LoVo (cell line): ENCODE results near the gene GDPGP1.
A peak's percentile ranks its signal among the peaks of the same experiment; 100 is the strongest.
"Not testable (repeated sequence)": the region's sequence is repeated elsewhere in the genome, so short reads cannot be mapped to it uniquely, and the experiment has no call there.

Source experiments
- DNase-seq: peaks from one replicate; pipeline ENCODE4 v3.0.0-alpha.2; 2016; ENCODE audit warnings: low spot score

The GDPGP1 gene

DNA sequence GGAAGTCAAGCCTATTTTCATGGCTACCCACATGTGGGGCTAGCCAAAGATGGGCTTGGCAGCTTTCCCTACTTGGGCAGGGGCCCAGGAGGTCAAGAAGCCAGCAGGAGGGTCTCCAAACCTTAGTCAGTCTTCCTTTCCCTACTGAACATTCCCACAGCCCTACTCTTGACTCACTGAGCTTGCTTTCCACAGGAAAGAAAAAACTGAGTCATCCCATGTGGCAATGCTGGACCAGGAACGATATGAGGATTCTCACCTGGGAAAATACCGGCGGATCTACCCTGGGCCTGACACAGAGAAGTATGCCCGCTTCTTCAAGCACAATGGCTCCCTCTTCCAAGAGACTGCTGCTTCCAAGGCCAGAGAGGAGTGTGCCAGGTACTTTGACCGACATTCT lies 27.8 kb downstream of the GDPGP1 start:
- no peak for DNase-seq

DNA sequence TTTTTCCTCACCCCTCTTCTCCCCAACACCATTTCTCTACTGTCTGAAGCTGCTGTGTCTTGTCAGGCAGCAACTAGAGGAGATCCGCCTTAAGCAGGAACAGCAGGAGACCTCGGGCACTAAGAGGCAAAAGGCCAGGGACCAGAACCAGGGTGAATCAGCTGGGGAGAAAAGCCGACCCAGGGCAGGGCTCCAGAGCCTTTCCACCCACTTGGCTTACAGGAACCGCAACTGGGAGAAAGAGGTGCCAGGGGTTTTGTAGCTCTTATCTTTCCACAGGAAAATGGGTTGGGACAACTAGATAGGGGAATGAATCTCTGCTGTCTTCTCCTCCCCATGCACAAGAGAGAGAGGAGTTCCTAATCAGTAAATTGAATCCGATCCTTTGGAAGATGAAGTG lies 28.4 kb downstream of the GDPGP1 start:
- DNase-seq: no peak

DNA sequence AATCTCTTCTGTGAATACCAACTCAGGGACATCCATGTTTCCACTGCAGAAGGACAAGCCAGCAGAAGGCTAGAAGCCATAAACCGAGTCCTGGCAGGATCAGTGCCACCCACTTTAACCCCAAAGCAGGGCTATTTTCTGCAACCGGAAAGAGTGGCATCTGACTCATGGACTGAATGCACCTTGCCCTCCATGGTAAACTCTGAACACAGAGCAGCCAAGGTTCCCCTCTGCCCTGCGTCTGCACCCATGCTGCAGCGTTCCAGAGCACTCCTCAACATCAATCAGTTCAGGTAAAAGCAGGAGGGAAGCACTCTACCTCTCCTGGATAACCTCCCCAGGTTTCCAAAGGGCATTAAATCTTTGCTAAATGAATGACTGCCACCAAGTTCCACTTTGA lies 30.7 kb downstream of the GDPGP1 start:
- peak; percentile 77 for DNase-seq

DNA sequence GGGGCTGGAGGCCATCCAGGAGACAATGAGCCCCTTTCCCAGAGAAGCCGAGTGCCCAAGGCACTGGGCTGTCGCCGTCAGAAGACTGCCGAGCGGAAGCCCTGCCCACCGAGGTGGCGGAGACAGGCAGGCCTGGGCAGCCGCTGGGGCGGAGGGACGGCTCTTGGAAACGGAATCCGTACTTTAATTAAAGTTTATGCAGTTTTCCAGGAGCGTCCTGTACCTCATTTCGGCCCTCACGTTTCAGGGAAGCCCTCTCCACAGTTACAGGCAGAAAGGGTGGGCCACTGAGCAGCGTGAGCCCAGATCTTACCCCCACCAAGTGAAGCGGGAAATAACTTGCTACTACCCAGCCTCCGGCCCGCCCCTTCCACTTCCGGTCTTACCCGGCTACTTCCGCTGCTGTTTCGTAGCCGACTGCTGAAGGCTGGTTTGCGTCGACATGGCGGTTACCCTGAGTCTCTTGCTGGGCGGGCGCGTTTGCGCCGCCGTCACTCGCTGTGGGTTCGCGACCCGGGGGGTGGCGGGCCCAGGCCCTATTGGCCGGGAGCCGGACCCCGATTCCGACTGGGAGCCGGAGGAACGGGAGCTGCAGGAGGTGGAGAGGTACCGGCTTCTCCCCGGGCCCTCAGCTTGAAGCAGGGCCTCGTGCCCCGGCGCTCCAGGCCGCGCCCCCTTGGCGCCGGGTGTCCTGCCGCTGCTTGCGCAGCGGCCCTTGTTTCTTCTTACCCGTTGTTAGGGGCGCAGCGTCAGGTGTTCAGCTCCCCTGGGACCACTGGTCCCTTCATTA lies 31.5 kb downstream of the GDPGP1 start, which contains the start of gene NGRN:
NGRN (plus strand) TSS at position 402 of the 790 bp plus-strand sequence; CDS start at position 443, 41 bp downstream.
- DNase-seq: peak; percentile 92

DNA sequence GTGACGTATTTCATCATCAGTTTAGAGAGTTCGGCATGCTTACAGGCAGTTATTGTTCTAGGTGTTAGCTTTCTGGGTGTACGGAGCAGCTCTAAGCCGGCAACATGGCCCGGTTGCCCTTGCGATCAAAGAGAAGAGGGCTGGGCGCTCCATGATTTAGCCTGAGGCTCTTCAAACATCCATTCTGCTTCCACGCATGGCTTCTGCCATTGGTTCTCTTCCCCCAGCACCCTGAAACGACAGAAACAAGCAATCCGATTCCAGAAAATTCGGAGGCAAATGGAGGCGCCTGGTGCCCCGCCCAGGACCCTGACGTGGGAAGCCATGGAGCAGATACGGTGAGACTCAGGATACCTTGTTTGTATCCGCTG lies 32.0 kb downstream of the GDPGP1 start:
- peak; percentile 35 for DNase-seq

DNA sequence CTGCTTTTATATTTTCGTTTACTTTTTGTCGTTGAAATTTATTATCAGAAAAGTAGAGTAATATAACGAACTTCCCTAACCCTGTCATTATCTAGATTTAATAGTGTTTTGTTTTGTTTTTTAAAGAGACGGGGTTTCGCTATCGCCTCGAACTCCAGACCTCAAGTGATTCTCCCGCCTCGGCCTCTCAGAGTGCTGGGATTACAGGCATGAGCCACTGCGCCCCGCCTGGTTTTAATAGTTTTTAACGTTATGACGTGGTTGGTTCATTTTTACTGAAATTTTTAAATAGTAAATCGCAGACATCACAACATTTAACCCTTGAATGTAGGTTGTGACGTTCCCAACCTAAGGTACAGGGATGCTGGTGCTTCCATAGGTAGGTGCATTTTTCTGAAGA lies 32.5 kb downstream of the GDPGP1 start:
- DNase-seq: no peak

DNA sequence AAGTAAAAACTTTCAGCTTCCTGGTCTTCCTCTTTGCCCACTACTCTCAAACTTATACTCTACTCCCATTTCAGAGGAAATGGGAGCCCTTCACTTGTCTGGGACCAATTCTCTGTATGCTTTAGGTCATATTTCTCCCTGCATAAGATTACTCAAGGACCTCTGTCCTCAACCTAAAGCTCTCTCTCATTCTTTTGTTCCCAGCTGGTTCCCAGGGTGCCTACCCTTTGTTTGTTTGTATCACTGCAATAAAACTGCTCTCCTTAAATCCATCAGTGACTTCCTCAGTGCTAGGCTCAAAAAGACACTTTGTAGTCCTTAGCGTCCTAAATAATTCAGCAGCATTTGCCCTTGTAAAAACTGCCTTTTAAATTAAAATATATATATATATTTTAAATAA lies 34.4 kb downstream of the GDPGP1 start:
- DNase-seq: no peak

DNA sequence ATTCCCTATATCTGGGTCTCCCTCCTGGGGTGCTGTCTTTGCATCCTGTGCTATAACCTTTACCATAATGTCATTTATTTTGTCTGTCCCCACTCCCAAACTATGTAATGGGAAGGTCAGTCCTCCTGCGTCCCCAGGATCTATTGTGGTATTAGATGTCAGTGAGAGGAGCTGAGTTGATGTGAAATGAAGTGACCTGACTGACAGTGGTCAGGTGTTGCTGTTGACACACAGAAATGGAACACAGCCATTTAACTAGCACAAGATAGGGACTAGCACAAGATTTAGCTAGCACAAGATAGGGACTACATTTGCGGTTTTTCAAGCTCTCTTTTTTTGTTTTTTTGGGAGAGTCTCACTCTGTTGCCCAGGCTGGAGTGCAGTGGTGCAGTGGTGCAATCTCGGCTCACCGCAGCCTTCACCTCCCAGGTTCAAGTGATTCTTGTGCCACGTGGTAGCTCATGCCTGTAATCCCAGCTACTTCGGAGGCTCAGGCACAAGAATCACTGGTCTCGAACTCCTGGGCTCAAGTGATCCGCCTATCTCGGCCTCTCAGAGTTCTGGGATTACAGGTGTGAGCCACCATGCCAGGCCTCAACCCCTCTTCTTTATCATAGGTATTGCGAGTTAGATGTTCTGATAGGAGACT lies 36.6 kb downstream of the GDPGP1 start:
- no peak for DNase-seq

DNA sequence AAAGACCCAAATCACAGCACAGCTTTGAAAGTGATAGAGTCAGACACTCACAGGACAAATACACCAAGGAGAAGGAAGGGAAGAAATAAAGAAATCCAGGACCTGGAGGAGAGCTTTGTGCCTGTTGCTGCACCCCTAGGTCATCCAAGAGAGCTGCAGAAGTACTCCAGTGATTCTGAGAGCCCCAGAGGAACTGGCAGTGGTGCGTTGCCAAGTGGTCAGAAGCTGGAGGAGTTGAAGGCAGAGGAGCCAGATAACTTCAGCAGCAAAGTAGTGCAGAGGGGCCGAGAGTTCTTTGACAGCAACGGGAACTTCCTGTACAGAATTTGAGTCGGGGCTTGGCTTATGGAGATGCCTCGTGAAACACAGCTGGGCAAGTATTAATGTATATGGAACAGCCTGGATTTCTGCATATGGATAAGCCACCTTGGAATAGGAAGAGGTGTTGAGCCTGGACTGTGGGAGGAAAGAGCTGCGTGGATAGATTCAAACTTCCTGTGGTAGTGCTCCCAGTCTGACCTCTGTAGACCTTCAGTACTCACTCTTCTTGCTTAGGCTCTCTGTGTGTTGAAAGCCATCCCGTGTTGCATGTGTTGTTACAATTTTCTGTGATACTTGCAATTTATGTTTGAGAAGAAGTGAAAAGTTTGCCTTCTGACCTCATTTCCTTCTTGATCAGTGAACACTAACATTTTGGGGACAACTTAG lies 37.6 kb downstream of the GDPGP1 start:
- no peak for DNase-seq

DNA sequence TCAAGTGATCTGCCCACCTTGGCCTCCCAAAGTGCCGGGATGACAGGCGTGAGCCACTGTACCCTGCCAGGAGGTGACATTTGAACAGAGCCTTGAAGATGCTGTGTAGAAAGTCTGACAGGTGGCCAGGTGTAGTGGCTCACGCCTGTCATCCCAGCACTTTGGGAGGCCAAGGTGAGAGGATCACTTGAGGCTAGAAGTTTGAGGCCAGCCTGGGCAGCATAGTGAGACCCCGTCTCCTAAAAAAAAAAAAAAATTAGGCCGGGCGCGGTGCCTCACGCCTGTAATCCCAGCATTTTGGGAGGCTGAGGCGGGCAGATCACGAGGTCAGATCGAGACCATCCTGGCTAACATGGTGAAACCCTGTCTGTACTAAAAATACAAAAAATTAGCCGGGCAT lies 44.5 kb downstream of the GDPGP1 start:
- not testable (repeated sequence) for DNase-seq

DNA sequence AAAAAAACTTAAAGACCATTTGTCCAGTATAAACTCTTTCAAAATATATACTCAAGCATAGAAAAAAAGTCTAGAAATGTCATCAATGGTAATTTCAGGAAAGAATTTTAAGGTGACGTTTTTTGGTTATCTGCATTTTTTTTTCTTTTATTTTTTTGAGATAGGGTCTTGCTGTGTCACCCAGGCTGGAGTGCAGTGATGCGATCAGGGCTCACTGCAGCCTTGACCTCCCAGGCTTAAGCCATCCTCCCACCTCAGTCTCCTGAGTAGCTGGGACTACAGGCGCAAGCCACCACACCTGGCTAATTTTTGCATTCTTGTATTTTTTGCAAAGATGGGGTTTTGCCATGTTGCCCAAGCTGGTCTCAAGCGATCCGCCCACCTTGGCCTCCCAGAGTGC lies 46.7 kb downstream of the GDPGP1 start:
- DNase-seq: not testable (repeated sequence)

DNA sequence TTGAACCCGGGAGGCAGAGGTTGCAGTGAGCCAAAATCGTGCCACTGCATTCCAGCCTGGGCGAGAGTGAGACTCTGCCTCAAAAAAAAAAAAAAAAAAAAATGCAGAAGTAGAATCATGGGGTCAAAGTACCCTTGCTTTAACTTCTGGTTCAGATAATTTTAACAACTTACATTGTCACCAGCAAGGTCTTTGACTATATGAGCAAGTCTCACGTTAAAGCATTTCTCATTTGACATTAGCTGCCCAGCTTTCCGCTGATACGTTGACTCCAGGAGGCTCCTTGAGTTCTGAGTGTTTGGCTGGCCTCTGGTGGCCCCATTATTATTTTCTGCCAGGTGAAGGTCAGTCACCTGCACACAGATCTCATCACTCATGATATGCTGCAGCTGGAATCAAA lies 47.6 kb downstream of the GDPGP1 start:
- DNase-seq: not testable (repeated sequence)

DNA sequence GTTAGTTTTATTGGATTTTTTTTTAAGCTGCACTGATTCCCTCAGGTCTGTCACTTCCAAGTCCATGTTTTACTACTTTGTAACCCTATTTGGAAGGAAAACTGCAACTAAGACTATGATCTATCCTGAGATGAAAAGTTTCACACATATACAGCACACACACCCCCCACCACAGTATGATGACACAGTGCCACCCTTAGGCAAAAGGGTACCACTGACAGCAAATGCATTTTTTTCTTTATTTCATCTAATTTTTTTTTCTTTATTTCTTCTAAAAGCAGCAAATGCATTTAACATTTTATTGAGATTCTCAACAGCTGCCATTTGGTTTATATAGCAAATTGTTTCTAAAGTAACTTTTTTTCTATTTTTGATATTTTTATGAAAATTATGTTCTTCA lies 52.7 kb downstream of the GDPGP1 start:
- DNase-seq: no peak

DNA sequence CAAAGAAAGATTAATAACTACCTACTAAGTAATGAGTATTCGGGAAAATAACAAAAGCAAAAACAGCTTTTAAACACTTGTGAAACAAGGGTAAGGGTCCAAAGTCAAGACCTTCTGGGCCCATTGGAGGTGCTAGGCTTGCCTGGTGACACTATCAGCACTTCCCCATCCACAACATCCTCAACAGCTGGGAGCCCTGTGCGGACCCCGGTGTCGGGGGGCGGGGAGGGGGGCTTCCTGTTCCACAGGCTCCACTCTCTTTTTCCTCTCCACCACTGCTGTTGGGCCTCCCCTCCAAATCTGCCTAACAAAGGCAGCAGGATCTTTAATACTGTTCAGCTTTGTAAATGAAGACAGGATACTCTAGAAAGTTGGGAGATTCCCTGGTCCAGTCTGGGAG lies 53.1 kb downstream of the GDPGP1 start:
- no peak for DNase-seq

DNA sequence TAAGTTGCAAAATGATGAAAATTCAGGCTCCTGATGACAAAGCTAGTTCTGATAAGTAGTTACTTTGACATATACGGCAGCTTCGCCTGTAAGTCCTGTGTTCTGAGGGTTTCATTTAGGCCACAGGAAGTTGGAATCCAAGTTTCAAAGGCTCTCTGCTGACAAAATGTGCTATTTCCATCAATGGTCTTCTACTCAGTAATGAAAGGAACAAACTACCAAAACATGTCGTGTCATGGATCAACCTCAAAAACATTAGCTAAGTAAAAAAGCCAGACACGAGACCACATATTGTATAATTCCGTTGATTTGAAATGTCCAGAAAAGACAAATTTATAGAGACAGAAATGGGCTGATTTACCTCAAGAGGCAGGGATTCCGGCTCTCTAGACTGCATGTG lies 53.9 kb downstream of the GDPGP1 start:
- DNase-seq: no peak

DNA sequence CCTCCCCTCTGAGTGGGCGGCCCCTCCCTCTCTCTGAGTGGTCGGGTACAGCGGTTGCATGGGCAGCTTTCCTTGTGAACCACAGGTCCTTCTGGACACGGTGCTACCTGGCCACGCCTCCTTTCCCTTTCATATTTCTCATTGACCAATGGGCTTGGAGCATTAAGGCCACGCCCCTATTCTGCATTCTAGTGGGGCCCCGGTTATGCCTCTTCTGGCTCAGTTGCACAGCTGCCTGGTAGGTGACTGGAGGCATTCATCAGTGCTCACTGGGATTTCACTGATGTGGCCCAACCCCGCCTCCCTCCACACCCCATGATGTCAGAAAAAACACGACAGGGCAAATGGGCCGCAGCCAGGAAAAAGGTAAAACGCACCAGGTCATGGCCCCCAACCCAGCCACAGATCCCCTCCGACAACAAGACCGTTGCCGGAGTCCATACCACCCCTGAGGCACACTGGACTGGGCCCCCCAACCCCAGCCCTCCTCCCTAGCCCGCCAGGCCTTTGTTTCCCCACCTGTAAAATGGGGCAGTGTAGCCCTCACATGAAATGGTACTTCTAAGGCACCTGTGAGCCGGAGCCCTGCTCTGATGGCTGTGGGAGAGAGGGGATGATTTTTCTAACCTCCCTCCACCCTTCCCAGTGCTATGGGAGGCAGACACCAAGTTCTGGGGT lies 57.8 kb downstream of the GDPGP1 start:
- peak; percentile 32 for DNase-seq

DNA sequence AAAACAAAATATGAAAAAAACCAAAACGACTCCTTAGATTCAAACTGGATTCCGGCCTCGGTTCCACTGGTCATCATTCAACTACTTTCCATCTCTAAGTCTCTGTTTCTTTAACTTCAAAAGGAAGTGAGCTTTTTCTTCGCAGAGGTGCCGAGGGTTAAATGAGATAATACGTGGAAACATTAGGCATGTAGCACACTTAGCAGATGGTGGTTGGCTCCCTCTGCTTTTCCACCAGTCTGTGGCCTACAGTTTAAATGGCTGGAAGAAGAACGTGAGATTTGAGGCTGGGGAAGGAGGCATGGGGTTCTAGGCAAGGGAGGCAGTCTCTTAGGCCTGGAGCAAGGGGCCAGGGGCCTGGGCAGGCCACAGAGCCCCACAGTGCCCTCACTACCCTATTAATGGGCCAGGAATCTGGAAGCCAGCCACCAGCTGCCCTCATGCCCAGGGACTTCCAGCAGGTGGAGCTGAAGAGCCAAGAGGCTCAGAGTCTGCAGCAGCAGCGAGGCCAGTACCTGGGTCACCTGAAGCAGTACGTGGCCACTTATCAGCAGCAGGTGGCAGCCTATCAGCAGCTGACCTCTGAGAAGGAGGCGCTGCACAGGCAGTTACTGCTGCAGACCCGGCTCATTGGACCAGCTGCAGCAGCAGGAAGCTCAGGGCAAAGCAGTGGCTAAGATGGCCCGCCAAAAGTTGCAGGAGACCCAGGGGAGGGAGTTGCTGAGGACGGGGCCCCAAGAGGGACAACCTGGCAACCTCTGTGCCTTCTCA lies 59.2 kb downstream of the GDPGP1 start:
- peak; percentile 86 for DNase-seq

DNA sequence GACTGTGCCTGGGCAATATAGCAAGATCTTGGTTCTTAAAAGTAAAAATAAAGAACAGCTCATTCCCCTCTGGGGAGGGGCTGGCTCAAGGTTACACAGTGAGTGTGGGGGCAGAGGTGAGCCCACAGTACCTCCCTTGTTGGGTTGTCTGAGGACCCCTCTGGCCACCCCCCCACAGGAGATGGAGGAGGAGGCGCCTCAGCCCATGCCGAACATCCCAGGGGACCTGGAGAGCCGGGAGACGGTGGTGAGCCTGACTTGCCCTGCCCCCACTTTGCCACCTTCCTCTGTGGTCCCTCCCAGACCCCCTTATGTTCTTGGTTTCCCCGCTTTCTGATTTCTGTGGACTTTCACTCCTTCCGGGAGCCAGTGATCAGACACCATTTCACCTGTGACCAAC lies 60.1 kb downstream of the GDPGP1 start:
- DNase-seq: no peak

DNA sequence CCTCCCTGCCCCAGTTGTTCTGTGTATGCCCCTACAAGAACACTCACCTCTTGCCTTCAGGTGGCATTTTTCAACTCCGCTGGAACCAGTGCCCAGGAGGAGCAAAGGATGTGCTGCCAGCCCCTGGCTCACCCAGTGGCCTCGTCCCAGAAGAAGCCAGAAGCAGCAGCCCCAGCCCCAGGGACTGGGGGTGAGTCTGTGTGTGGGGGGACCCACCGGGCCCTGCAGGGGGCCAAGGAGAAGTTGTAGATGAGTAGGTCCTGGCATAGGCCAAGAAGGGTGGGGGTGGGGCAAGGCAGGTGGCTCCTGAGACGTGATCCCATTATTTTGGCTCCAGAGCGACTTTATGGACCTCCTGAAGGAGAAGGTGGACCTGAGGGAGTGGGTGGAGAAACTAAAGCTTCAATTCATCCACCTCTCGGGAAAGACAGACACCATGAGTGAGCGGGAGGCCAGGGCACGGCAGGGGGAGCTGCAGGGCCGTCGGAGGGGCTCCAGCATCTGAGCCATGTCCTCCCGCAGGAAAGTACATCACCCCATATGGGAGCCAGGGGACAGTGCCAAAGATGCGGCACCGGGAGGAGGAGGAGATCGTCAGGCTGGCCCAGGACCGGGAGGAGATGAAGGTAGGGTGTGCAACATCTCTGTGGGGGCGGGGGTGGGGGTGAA lies 60.7 kb downstream of the GDPGP1 start:
- no peak for DNase-seq

DNA sequence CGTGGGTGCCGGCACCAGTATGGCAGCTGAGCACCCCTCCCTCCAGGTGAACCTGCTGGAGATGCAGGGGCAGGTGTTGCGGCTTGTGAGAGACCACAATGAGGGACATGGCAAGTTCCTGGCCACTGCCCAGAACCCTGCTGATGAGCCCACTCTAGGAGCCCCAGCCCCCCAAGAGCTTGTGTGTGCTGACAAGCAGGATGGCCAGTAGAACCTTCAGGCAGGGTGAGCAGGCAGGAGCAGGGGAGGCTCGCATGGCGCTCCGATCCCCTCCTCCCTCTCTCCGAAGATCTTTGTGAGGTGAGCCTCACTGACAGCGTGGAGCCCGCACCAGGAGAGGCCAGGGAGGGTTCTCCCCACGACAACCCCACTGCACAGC lies 61.2 kb downstream of the GDPGP1 start:
- no peak for DNase-seq
